HFF-Myc (cell line): ENCODE measurements around the gene MSLN.
A peak's percentile ranks its signal among the peaks of the same experiment; 100 is the strongest.
"Not testable (repeated sequence)": the region's sequence is repeated elsewhere in the genome, so short reads cannot be mapped to it uniquely, and the experiment has no call there.

Source experiments
- DNase-seq: peaks from one replicate; pipeline ENCODE4 v3.0.0-alpha.2; 2011; ENCODE audit warnings: low read depth; ENCODE audit errors: extremely low read depth
- H3K4me3 ChIP-seq: replicated peaks from 2 replicates; pipeline ENCODE4 v1.5.1; 2011; ENCODE audit warnings: low read depth, mild to moderate bottlenecking, control low read depth, low read length
- TF ChIP-seq, protein P1 (sequence below): IDR thresholded peaks from 2 replicates; pipeline ENCODE4 v1.5.1; 2012; ENCODE audit warnings: mild to moderate bottlenecking, low read depth, low read length, control low read depth; ENCODE audit errors: missing control alignments

The MSLN gene

GRCh38 chr16:760545-761343, at the start of gene MSLN:
Gene MSLN (plus strand): TSS chr16:760734. CDS start chr16:762681, 1,947 bp downstream.
- TF ChIP-seq, protein P1, sequence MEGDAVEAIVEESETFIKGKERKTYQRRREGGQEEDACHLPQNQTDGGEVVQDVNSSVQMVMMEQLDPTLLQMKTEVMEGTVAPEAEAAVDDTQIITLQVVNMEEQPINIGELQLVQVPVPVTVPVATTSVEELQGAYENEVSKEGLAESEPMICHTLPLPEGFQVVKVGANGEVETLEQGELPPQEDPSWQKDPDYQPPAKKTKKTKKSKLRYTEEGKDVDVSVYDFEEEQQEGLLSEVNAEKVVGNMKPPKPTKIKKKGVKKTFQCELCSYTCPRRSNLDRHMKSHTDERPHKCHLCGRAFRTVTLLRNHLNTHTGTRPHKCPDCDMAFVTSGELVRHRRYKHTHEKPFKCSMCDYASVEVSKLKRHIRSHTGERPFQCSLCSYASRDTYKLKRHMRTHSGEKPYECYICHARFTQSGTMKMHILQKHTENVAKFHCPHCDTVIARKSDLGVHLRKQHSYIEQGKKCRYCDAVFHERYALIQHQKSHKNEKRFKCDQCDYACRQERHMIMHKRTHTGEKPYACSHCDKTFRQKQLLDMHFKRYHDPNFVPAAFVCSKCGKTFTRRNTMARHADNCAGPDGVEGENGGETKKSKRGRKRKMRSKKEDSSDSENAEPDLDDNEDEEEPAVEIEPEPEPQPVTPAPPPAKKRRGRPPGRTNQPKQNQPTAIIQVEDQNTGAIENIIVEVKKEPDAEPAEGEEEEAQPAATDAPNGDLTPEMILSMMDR: no peak
- no peak within 1 kb of the TSS for H3K4me3 ChIP-seq
- no peak for DNase-seq

- TF ChIP-seq, protein P1: no peak
- H3K4me3 ChIP-seq: no peak overlapping the region
- no peak for DNase-seq
Observed at GRCh38 chr16:711084-711483, 49.5 kb upstream of the MSLN start.

DNA sequence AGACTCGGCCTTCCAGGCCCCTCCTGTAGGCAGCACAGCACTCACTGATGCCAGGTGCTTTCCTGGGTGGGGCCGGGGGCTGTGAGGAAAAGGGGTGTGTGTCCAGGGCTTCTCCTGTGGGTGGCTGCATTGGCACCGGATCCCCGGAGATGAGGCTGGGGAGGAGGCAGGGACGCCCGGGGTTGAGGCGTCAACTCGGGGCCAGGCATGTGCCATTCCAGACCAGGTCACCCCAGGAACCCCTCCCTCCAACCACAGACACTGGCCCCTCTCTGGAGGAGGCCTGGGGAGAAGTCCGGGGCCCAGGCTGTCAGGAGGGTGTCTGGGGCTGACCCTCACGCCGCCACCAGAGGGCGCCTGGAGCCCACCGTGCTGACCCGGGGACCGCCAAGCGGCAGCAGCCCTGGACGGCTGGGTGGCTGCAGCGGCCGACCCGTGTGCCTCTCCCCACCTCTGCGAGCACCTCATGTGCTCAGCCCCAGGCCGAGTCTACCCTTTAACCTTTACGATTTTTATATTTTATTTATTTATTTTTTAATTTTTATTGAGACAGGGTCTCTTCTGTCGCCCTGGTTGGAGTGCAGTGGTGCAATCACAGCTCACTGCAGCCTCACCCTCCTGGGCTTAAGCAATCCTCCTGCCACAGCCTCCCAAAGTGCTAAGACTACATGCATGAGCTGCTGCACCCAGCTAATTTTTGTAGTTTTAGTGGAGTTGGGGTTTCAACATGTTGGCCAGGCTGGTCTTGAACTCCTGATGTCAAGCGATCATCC, 48.8 kb upstream of the MSLN start:
- no peak overlapping the region for H3K4me3 ChIP-seq
- no peak for DNase-seq
- TF ChIP-seq, protein P1: peak; percentile 91

DNA sequence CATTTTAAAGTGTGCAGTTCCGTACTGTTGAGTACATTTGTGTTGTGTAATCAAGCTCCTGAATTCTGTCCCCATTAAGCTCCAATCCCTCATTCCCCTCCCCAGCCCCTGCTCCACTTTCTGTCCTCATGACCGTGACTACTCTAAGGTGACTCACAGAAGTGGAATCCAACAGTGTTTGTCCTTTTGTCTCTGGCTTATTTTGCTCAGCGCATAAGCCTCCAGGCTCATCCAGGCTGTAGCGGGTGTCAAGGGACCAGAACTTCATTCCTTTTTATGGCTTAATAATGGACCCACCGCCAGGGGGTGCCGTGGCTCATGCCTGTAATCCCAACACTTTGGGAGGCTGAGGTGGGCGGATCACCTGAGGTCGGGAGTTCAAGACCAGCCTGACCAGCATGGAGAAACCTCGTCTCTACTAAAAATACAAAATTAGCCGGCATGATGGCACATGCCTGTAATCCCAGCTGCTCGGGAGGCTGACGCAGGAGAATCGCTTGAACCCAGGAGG, 47.7 kb upstream of the MSLN start:
- not testable (repeated sequence) for H3K4me3 ChIP-seq, DNase-seq
- TF ChIP-seq, protein P1: peak; percentile 56

DNA sequence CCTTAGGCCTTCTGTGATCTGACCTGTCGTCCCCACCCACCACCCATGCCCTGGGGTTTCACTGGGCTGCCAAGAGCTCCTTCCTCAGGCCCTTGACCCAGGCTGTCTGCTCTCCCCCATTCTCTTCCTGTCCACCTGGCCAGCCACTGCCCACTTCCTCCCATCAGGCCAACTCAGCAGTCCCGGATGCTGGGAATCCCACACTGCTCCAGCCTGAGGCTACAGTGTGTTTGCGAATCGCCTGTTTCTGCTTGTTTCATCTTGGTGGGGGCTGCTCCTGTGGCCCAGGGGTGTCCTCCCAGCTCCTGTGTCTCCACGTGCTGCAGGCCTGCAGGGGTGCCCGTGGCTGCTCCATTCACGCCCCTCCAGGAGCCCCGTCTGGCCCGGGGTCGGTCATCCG, 46.5 kb upstream of the MSLN start:
- no peak overlapping the region for H3K4me3 ChIP-seq
- TF ChIP-seq, protein P1: no peak
- no peak for DNase-seq

DNA sequence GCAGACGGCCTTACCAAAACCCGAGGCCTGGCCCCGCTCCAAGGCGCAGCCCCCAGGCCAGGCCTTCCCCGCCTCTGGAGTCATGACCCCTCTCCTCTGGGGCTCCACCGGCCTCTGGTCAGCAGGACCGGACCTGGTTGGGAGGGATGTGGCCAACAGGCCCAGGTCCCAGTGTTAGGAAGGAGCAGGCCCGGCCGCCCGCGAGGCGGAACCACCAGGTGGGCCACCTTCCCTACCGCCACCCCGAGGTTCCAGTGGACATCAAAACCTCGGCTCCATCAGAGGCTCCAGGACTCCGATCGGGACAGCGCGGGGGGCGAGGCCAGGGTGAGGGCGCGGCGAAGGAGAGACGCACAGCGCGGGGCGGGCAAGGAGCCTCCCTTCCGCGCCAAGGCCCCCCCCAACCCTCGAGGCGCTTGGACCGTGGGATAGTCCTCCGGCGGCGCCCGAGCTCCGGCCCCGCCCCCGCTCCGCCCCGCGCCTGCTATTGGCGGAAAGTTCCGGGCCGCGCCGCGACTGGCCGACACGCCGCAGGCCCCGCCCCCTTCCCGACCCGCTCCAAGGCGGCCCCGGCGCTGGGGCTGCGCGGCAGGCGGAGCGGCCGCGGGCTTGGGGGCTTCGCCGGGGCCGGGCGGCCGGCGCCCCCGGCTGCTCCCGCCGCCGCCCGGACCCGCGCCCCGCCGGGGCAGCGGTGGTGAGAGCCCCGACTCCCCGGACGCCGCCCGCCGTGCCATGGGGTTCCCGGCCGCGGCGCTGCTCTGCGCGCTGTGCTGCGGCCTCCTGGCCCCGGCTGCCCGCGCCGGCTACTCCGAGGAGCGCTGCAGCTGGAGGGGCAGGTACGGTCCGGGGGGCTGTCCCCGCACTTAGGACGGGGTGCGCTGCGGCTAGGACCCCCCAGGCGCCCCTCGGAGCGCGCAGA, 45.7 kb upstream of the MSLN start, which contains the start of gene METRN:
Gene METRN (plus strand): TSS at position 561 of the 919 bp plus-strand sequence. CDS start 172 bp downstream, at position 733.
- DNase-seq: no peak
- peak within 1 kb of the TSS; percentile 56 for H3K4me3 ChIP-seq
- TF ChIP-seq, protein P1: no peak
